ENCODE results near the gene TSPAN32. TPM values are rescaled to one million over a fixed set of nuclear protein-coding genes. Genes with fewer than 3 reads are reported as not detected.
A peak's percentile ranks its signal among the peaks of the same experiment; 100 is the strongest.

The TSPAN32 gene
- total RNA-seq (2014; rRNA removed; shearing (Covaris generic)): 0.39 TPM in 1 of 2 replicates, not detected in the other

GRCh38 chr11:2301631-2302305 lies at the start of gene TSPAN32, which contains the start of gene C11orf21:
TSPAN32 (plus strand) TSS chr11:2302013; CDS start chr11:2302150, 137 bp downstream.
C11orf21 (minus strand) TSS chr11:2301918; CDS start chr11:2301808, 110 bp downstream.
- Histone ChIP-seq H3K27ac (no peak within 1 kb of the TSS), H3K4me3 (no peak within 1 kb of the TSS), H3K9me3 (replicated peaks) (no peaks in the 10 kb centered on the region), H3K36me3 (no peaks in the 10 kb centered on the region), H3K4me1 (replicated peaks) (peaks cover 46% of the 10 kb centered on the region), H3K27me3 (replicated peaks) (no peaks in the 10 kb centered on the region)
- DNase-seq (ENCODE audit: low read depth in 1 of 2, low spot score in 2 of 2): peak in 1 of 2 experiments; percentile 57

- H3K27me3 ChIP-seq (replicated peaks): peaks cover 6% of the 10 kb centered on the region
- no peaks in the 10 kb centered on the region for H3K9me3 ChIP-seq (replicated peaks)
- no peak overlapping the region for H3K4me3 ChIP-seq
- no peak overlapping the region for H3K27ac ChIP-seq
- H3K36me3 ChIP-seq: no peaks in the 10 kb centered on the region
- no peak for DNase-seq (ENCODE audit: low read depth in 1 of 2, low spot score in 2 of 2)
- no peaks in the 10 kb centered on the region for H3K4me1 ChIP-seq (replicated peaks)
These were observed 49.8 kb upstream of the TSPAN32 start for GRCh38 chr11:2252018-2252417.

GRCh38 chr11:2256293-2256913 lies 45.4 kb upstream of the TSPAN32 start:
- Histone ChIP-seq H3K36me3 (no peaks in the 10 kb centered on the region), H3K27ac (no peak overlapping the region), H3K4me3 (no peak overlapping the region), H3K4me1 (replicated peaks) (no peaks in the 10 kb centered on the region), H3K9me3 (replicated peaks) (no peaks in the 10 kb centered on the region), H3K27me3 (replicated peaks) (peaks cover 22% of the 10 kb centered on the region)
- DNase-seq (ENCODE audit: low read depth in 1 of 2, low spot score in 2 of 2): peak in 1 of 2 experiments; percentile 41

- Histone ChIP-seq H3K36me3 (no peaks in the 10 kb centered on the region), H3K4me3 (no peak overlapping the region), H3K4me1 (replicated peaks) (no peaks in the 10 kb centered on the region), H3K9me3 (replicated peaks) (no peaks in the 10 kb centered on the region), H3K27me3 (replicated peaks) (peaks cover 23% of the 10 kb centered on the region), H3K27ac (no peak overlapping the region)
- peak in 1 of 2 experiments; percentile 44 for DNase-seq (ENCODE audit: low read depth in 1 of 2, low spot score in 2 of 2)
These were observed 44.7 kb upstream of the TSPAN32 start for GRCh38 chr11:2256951-2257700.

GRCh38 chr11:2258501-2259465 lies 43.0 kb upstream of the TSPAN32 start:
- peak in 1 of 2 experiments; percentile 48 for DNase-seq (ENCODE audit: low read depth in 1 of 2, low spot score in 2 of 2)
- no peaks in the 10 kb centered on the region for H3K9me3 ChIP-seq (replicated peaks)
- H3K4me3 ChIP-seq: no peak overlapping the region
- H3K27me3 ChIP-seq (replicated peaks): peaks cover 32% of the 10 kb centered on the region
- H3K27ac ChIP-seq: no peak overlapping the region
- no peaks in the 10 kb centered on the region for H3K36me3 ChIP-seq
- no peaks in the 10 kb centered on the region for H3K4me1 ChIP-seq (replicated peaks)

- Histone ChIP-seq H3K9me3 (replicated peaks) (no peaks in the 10 kb centered on the region), H3K4me3 (no peak overlapping the region), H3K27ac (no peak overlapping the region), H3K4me1 (replicated peaks) (no peaks in the 10 kb centered on the region), H3K27me3 (replicated peaks) (peaks cover 35% of the 10 kb centered on the region), H3K36me3 (no peaks in the 10 kb centered on the region)
- peak in 1 of 2 experiments; percentile 43 for DNase-seq (ENCODE audit: low read depth in 1 of 2, low spot score in 2 of 2)
These were observed 42.4 kb upstream of the TSPAN32 start for GRCh38 chr11:2259466-2259830.

GRCh38 chr11:2259897-2260451 lies 41.8 kb upstream of the TSPAN32 start:
- H3K36me3 ChIP-seq: no peaks in the 10 kb centered on the region
- H3K4me1 ChIP-seq (replicated peaks): no peaks in the 10 kb centered on the region
- peak in 1 of 2 experiments; percentile 47 for DNase-seq (ENCODE audit: low read depth in 1 of 2, low spot score in 2 of 2)

GRCh38 chr11:2260491-2261364 lies 41.1 kb upstream of the TSPAN32 start:
- Histone ChIP-seq H3K4me3 (no peak overlapping the region), H3K27me3 (replicated peaks) (peaks cover 46% of the 10 kb centered on the region), H3K4me1 (replicated peaks) (no peaks in the 10 kb centered on the region), H3K27ac (no peak overlapping the region), H3K36me3 (no peaks in the 10 kb centered on the region), H3K9me3 (replicated peaks) (no peaks in the 10 kb centered on the region)
- peak in 1 of 2 experiments; percentile 48 for DNase-seq (ENCODE audit: low read depth in 1 of 2, low spot score in 2 of 2)

More at GRCh38 chr11:2259897-2260451, 41.8 kb upstream of the TSPAN32 start:
- H3K27me3 ChIP-seq (replicated peaks): peaks cover 39% of the 10 kb centered on the region
- H3K9me3 ChIP-seq (replicated peaks): no peaks in the 10 kb centered on the region
- H3K4me3 ChIP-seq: no peak overlapping the region
- H3K27ac ChIP-seq: no peak overlapping the region

GRCh38 chr11:2261436-2262230 lies 40.2 kb upstream of the TSPAN32 start:
- H3K36me3 ChIP-seq: no peaks in the 10 kb centered on the region
- peak in 1 of 2 experiments; percentile 43 for DNase-seq (ENCODE audit: low read depth in 1 of 2, low spot score in 2 of 2)
- no peak overlapping the region for H3K4me3 ChIP-seq
- no peak overlapping the region for H3K27ac ChIP-seq
- peaks cover 54% of the 10 kb centered on the region for H3K27me3 ChIP-seq (replicated peaks)
- H3K4me1 ChIP-seq (replicated peaks): no peaks in the 10 kb centered on the region
- no peaks in the 10 kb centered on the region for H3K9me3 ChIP-seq (replicated peaks)

GRCh38 chr11:2262301-2263070 lies 39.3 kb upstream of the TSPAN32 start:
- peak in 1 of 2 experiments; percentile 39 for DNase-seq (ENCODE audit: low read depth in 1 of 2, low spot score in 2 of 2)
- Histone ChIP-seq H3K4me1 (replicated peaks) (no peaks in the 10 kb centered on the region), H3K4me3 (no peak overlapping the region), H3K27me3 (replicated peaks) (peaks cover 62% of the 10 kb centered on the region), H3K36me3 (no peaks in the 10 kb centered on the region), H3K27ac (no peak overlapping the region), H3K9me3 (replicated peaks) (no peaks in the 10 kb centered on the region)

GRCh38 chr11:2263071-2263565 lies 38.7 kb upstream of the TSPAN32 start:
- no peaks in the 10 kb centered on the region for H3K9me3 ChIP-seq (replicated peaks)
- H3K27ac ChIP-seq: no peak overlapping the region
- peaks cover 67% of the 10 kb centered on the region for H3K27me3 ChIP-seq (replicated peaks)
- H3K4me3 ChIP-seq: no peak overlapping the region
- peak in 1 of 2 experiments; percentile 47 for DNase-seq (ENCODE audit: low read depth in 1 of 2, low spot score in 2 of 2)
- H3K4me1 ChIP-seq (replicated peaks): no peaks in the 10 kb centered on the region
- H3K36me3 ChIP-seq: no peaks in the 10 kb centered on the region

Measured in SJSA1 (cell line).